Aorta (tissue), 5 donors: ENCODE results near the gene HDDC2. TPM values are rescaled to one million over a fixed set of nuclear protein-coding genes. Genes with fewer than 3 reads are reported as not detected.
"Not testable (repeated sequence)": the region's sequence is repeated elsewhere in the genome, so short reads cannot be mapped to it uniquely, and the experiment has no call there.

Experiments
- ATAC-seq: fragments of 200-7000 bp; cut with Tn5 transposase; one replicate; pipeline ENCODE4 v1.9.1; 2022; ENCODE audit warnings: moderate library complexity; ENCODE audit not compliant: low FRiP score
- DNase-seq, 2 donors: peaks; one replicate each; pipeline ENCODE4 v3.0.0-alpha.2; 2020
- H3K27ac ChIP-seq, 2 donors: one replicate each; pipeline ENCODE4 v1.5.1; 2013; ENCODE audit warnings: low read length in 2 of 2, mild to moderate bottlenecking in 2 of 2, moderate library complexity in 2 of 2, control low read depth in 1 of 2, inconsistent platforms in 1 of 2, low read depth in 1 of 2
- H3K27me3 ChIP-seq, 2 donors: one replicate each; pipeline ENCODE4 v1.6.1; 2013; ENCODE audit warnings: control low read depth in 1 of 2, low read length in 1 of 2, mild to moderate bottlenecking in 1 of 2, moderate library complexity in 1 of 2; ENCODE audit not compliant: insufficient read depth in 2 of 2, control insufficient read depth in 1 of 2
- H3K36me3 ChIP-seq, 2 donors: one replicate each; pipeline ENCODE4 v1.6.1; 2013; ENCODE audit warnings: control low read depth in 1 of 2, low read length in 1 of 2, mild to moderate bottlenecking in 1 of 2; ENCODE audit not compliant: insufficient read depth in 2 of 2, control insufficient read depth in 1 of 2
- H3K4me1 ChIP-seq, 2 donors: one replicate each; pipeline ENCODE4 v1.6.1; 2013; ENCODE audit warnings: low read length in 2 of 2, control low read depth in 1 of 2, mild to moderate bottlenecking in 1 of 2, moderate library complexity in 1 of 2; ENCODE audit not compliant: insufficient read depth in 2 of 2, control insufficient read depth in 1 of 2
- H3K4me3 ChIP-seq, 2 donors: one replicate each; pipeline ENCODE4 v1.5.1; 2013; ENCODE audit warnings: low read length in 2 of 2, control low read depth in 1 of 2, mild to moderate bottlenecking in 1 of 2
- H3K9me3 ChIP-seq: one replicate; pipeline ENCODE4 v1.6.1; 2013; ENCODE audit warnings: mild to moderate bottlenecking, low read length; ENCODE audit not compliant: control insufficient read depth
- WGBS, 2 donors: extraction: QIAGEN DNeasy Blood & Tissue Kit; methylation state at CpG; one replicate each; pipeline ENCODE4 v1.1.7; 2013; 5-methylcytosine and 5-hydroxymethylcytosine counted together
- intact Hi-C, 2 donors: fragments of 100-400 bp; cut with DNase I; formaldehyde crosslinking; loops; one replicate each; pipeline versions ENCODE4 v1.14.2 to v1.15.0; 2022
- polyA plus RNA-seq, 2 donors: library from polyadenylated mRNA; stranded (reverse); fragments of 200-250 nt; gene quantifications; one replicate each; pipeline ENCODE4 v1.2.3, GENCODE V29; 2013
- total RNA-seq, 2 donors: library from RNA; stranded (reverse); fragmentation: NEBNext Ultra II Directional; extraction: Animal tissue kit (Norgen Biotek cat#: 25700); gene quantifications; one replicate each; pipeline ENCODE4 v1.2.1, GENCODE V29; 2021
- donor health status: healthy with polysubstance abuse.
- donor health status: Bipolar disorder and iron deficiency.
- donor health status: DM: no; HTN: no; CAD: no.
- donor health status: DM: no; HTN: no; CAD: no.
- donor health status: DM: yes; HTN: yes; CAD: no.

HDDC2 gene
- total and polyA plus RNA-seq, 4 donors, result 48.0 to 157 (median 75.3) TPM

- DNase-seq, ATAC-seq, intact Hi-C loops, H3K27ac ChIP-seq, H3K36me3 ChIP-seq, H3K9me3 ChIP-seq, H3K27me3 ChIP-seq, H3K4me3 ChIP-seq, H3K4me1 ChIP-seq: not testable (repeated sequence)
- 97 to 98% methylated on average over 3 of the region's 3 CpGs for WGBS, 2 donors
These were observed 19.3 kb downstream of the HDDC2 start for GRCh38 chr6:125282470-125282869.

- H3K36me3 ChIP-seq, H3K27me3 ChIP-seq, H3K4me1 ChIP-seq, H3K27ac ChIP-seq, intact Hi-C loops, H3K9me3 ChIP-seq, ATAC-seq, H3K4me3 ChIP-seq: not testable (repeated sequence)
- DNase-seq, result peak in 1 of 2 donors; percentile 46
- 85 to 89% methylated on average over 11 of the region's 11 CpGs for WGBS, 2 donors
These were observed 21.3 kb downstream of the HDDC2 start for GRCh38 chr6:125280370-125281035.

GRCh38 chr6:125279961-125280360 is 21.8 kb downstream of the HDDC2 start:
- DNase-seq (no peak), ATAC-seq (no peak)
- H3K27me3 ChIP-seq, result no peaks in the 10 kb centered on the region
- 91 to 96% methylated on average over 7 of the region's 7 CpGs for WGBS, 2 donors
- no peak overlapping the region for H3K27ac ChIP-seq
- intact Hi-C loops, result no loop called here
- peaks cover 0 to 3% of the 10 kb centered on the region in 2 donors for H3K4me1 ChIP-seq
- H3K9me3 ChIP-seq, result no peaks in the 10 kb centered on the region
- H3K4me3 ChIP-seq, result no peak overlapping the region
- no peaks in the 10 kb centered on the region for H3K36me3 ChIP-seq

- intact Hi-C loops, result no loop called here
- Histone ChIP-seq H3K27me3 (no peaks in the 10 kb centered on the region), H3K27ac (no peak overlapping the region), H3K4me1 (peaks cover 0 to 3% of the 10 kb centered on the region in 2 donors), H3K9me3 (no peaks in the 10 kb centered on the region), H3K4me3 (no peak overlapping the region), H3K36me3 (no peaks in the 10 kb centered on the region)
- WGBS, 2 donors, result 85 to 86% methylated on average over 1 of the region's 1 CpG
- no peak for ATAC-seq
- DNase-seq, result no peak
These were observed 23.9 kb downstream of the HDDC2 start for GRCh38 chr6:125277838-125278237.

- Histone ChIP-seq H3K4me3 (no peak overlapping the region), H3K27ac (no peak overlapping the region), H3K27me3 (no peaks in the 10 kb centered on the region), H3K36me3 (peaks cover 0 to 2% of the 10 kb centered on the region in 2 donors), H3K9me3 (no peaks in the 10 kb centered on the region), H3K4me1 (peaks cover 0 to 3% of the 10 kb centered on the region in 2 donors)
- WGBS, 2 donors, result 95 to 97% methylated on average over 3 of the region's 3 CpGs
- ATAC-seq (no peak), DNase-seq (no peak)
- intact Hi-C loops, result no loop called here
These were observed 26.0 kb downstream of the HDDC2 start for GRCh38 chr6:125275779-125276178.

- H3K4me3 ChIP-seq, result no peak overlapping the region
- no peaks in the 10 kb centered on the region for H3K9me3 ChIP-seq
- peaks cover 0 to 3% of the 10 kb centered on the region in 2 donors for H3K4me1 ChIP-seq
- 61 to 64% methylated on average over 3 of the region's 3 CpGs for WGBS, 2 donors
- DNase-seq (no peak), ATAC-seq (no peak)
- intact Hi-C loops, result no loop called here
- H3K36me3 ChIP-seq, result peaks cover 2% of the 10 kb centered on the region in 2 donors
- no peaks in the 10 kb centered on the region for H3K27me3 ChIP-seq
- no peak overlapping the region for H3K27ac ChIP-seq
These were observed 26.8 kb downstream of the HDDC2 start for GRCh38 chr6:125274935-125275334.

GRCh38 chr6:125273965-125274364 is 27.8 kb downstream of the HDDC2 start:
- intact Hi-C loops, result no loop called here
- H3K36me3 ChIP-seq, result peaks cover 2% of the 10 kb centered on the region in 2 donors
- WGBS, 2 donors, result 77 to 78% methylated on average over 7 of the region's 7 CpGs
- H3K27ac ChIP-seq, result peak overlapping the region in 1 of 2 donors; percentile 45
- no peaks in the 10 kb centered on the region for H3K27me3 ChIP-seq
- H3K4me3 ChIP-seq, result no peak overlapping the region
- no peaks in the 10 kb centered on the region for H3K9me3 ChIP-seq
- ATAC-seq, result no peak
- no peak for DNase-seq
- H3K4me1 ChIP-seq, result peaks cover 0 to 2% of the 10 kb centered on the region in 2 donors

- ATAC-seq (no peak), DNase-seq (no peak)
- Histone ChIP-seq H3K36me3 (peaks cover 2% of the 10 kb centered on the region in 2 donors), H3K27ac (no peak overlapping the region), H3K9me3 (no peaks in the 10 kb centered on the region), H3K4me1 (no peaks in the 10 kb centered on the region), H3K27me3 (no peaks in the 10 kb centered on the region), H3K4me3 (no peak overlapping the region)
- 98% methylated on average over 8 of the region's 8 CpGs for WGBS, 2 donors
- intact Hi-C loops, result no loop called here
These were observed 28.5 kb downstream of the HDDC2 start for GRCh38 chr6:125273251-125273650.

GRCh38 chr6:125271486-125272159 is 30.1 kb downstream of the HDDC2 start:
- H3K4me3 ChIP-seq, result no peak overlapping the region
- ATAC-seq, result no peak
- peaks cover 2% of the 10 kb centered on the region in 2 donors for H3K36me3 ChIP-seq
- intact Hi-C loops, result no loop called here
- no peaks in the 10 kb centered on the region for H3K4me1 ChIP-seq
- no peak for DNase-seq
- H3K9me3 ChIP-seq, result no peaks in the 10 kb centered on the region
- H3K27ac ChIP-seq, result no peak overlapping the region
- 95 to 96% methylated on average over 8 of the region's 8 CpGs for WGBS, 2 donors
- no peaks in the 10 kb centered on the region for H3K27me3 ChIP-seq
